Mucosa of rectum (tissue), 2 donors: ENCODE data around the gene IRAK1BP1.
"Not testable (repeated sequence)": the region's sequence is repeated elsewhere in the genome, so short reads cannot be mapped to it uniquely, and the experiment has no call there.

ENCODE experiments used
- H3K27ac ChIP-seq, 2 donors: one replicate each; pipeline ENCODE4 v1.7.0; 2013; ENCODE audit warnings: inconsistent platforms in 2 of 2, low read depth in 2 of 2, low read length in 2 of 2
- H3K27me3 ChIP-seq, 2 donors: one replicate each; pipeline ENCODE4 v1.7.0; 2013; ENCODE audit warnings: low read length in 2 of 2; ENCODE audit not compliant: control insufficient read depth in 2 of 2, insufficient read depth in 2 of 2
- H3K36me3 ChIP-seq, 2 donors: one replicate each; pipeline ENCODE4 v1.7.0; 2013; ENCODE audit warnings: low read length in 2 of 2; ENCODE audit not compliant: control insufficient read depth in 2 of 2, insufficient read depth in 2 of 2
- H3K4me1 ChIP-seq, 2 donors: one replicate each; pipeline ENCODE4 v1.7.0; 2013; ENCODE audit warnings: low read length in 2 of 2, mild to moderate bottlenecking in 1 of 2; ENCODE audit not compliant: control insufficient read depth in 2 of 2, insufficient read depth in 2 of 2
- H3K4me3 ChIP-seq, 2 donors: one replicate each; pipeline ENCODE4 v1.7.0; 2013; ENCODE audit warnings: low read length in 2 of 2
- H3K9ac ChIP-seq, 2 donors: one replicate each; pipeline ENCODE4 v1.7.0; 2013; ENCODE audit warnings: low read length in 2 of 2, low read depth in 1 of 2, mild to moderate bottlenecking in 1 of 2
- H3K9me3 ChIP-seq, 2 donors: one replicate each; pipeline ENCODE4 v1.7.0; 2013; ENCODE audit warnings: low read length in 2 of 2; ENCODE audit not compliant: control insufficient read depth in 2 of 2
- donor health status: healthy.
- donor health status: Normal muscosa, but diverticular disease.

The IRAK1BP1 gene

DNA sequence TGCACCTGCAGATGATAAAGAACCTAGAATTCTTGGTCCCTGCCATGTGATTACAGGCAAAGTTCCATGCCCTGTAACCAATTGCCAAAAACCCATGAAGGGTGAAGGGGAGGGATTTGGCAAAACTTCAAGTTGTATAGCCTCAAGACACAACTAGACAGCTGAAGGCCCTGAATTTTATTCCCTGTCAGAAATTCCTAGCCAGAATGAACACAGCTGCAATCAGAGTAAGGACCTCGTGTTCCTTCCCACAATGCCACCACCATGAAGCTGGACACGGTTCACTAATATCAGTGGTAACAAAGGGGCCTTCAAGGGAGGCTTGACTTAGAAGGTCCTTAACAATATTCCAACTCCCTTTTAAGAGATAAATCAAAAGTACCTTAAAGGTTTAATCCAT is 22.5 kb upstream of the IRAK1BP1 start:
- no peak overlapping the region for H3K27ac ChIP-seq
- H3K4me1 ChIP-seq, result no peaks in the 10 kb centered on the region
- H3K4me3 ChIP-seq, result no peak overlapping the region
- no peaks in the 10 kb centered on the region for H3K9me3 ChIP-seq
- H3K27me3 ChIP-seq, result no peaks in the 10 kb centered on the region
- H3K9ac ChIP-seq, result no peak overlapping the region
- no peaks in the 10 kb centered on the region for H3K36me3 ChIP-seq

DNA sequence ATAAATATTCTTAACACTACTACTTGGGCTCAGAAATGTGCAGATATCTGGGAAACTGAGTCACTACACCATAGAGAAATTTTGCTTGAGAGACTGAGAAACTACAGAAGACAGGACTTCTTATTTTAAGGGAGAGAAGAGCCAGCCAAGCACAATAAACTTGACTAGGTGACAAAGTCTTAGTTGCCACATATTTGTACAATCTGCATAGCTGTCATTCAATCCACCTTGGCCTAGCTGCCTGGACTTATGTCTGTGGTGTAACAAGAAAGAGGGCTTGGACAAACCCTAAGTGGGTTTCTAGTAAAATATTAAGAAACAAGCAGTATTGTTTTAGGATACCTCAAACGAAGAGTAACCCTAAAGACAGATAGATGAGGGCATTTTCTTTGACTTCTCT is 21.8 kb upstream of the IRAK1BP1 start:
- H3K27ac ChIP-seq, result no peak overlapping the region
- no peak overlapping the region for H3K9ac ChIP-seq
- H3K4me3 ChIP-seq, result no peak overlapping the region

DNA sequence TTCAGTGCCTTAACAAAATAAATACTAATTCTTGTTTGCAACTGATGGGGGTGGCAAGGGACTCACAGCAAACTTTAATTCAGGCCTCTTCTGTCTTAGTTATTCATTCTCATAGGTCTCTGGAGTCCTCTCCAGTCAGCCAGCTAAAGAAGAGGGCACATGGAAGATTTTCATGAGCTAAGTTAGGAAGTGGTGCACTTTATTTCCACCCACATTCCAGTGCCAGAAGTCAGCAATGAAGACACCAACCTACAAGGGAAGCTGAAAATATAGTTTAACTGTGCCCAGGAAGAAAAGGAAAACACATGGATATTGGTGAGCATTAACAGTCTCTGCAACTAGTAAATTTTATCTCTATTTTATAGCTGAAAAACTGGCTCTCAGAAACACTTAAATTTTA is 16.7 kb upstream of the IRAK1BP1 start:
- Histone ChIP-seq H3K27me3 (no peaks in the 10 kb centered on the region), H3K9ac (no peak overlapping the region), H3K9me3 (no peaks in the 10 kb centered on the region), H3K4me3 (no peak overlapping the region), H3K4me1 (no peaks in the 10 kb centered on the region), H3K36me3 (no peaks in the 10 kb centered on the region), H3K27ac (no peak overlapping the region)

More for the DNA sequence above, 21.8 kb upstream of the IRAK1BP1 start:
- H3K9me3 ChIP-seq, result no peaks in the 10 kb centered on the region
- no peaks in the 10 kb centered on the region for H3K27me3 ChIP-seq
- no peaks in the 10 kb centered on the region for H3K36me3 ChIP-seq
- no peaks in the 10 kb centered on the region for H3K4me1 ChIP-seq

DNA sequence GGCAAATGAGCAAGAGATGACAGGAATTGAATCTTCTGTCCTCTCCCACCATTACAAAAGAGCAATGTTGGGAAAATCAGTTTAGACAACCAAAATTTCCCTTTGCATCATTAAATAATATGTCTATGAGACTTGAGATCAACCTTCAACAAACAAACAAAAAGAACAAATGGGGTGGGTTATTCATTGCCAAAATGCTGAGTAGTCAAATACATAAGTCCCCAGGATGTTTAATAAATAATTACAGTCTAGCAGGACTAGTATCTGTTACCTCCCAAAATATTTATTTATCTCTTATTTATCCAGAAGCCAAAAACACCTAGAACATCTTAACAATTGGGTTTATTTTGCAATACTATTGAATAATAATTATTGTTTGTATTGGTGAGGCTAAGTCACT is 16.2 kb upstream of the IRAK1BP1 start:
- H3K4me3 ChIP-seq, result no peak overlapping the region
- H3K9me3 ChIP-seq, result no peaks in the 10 kb centered on the region
- no peaks in the 10 kb centered on the region for H3K36me3 ChIP-seq
- H3K27ac ChIP-seq, result no peak overlapping the region
- H3K4me1 ChIP-seq, result no peaks in the 10 kb centered on the region
- no peaks in the 10 kb centered on the region for H3K27me3 ChIP-seq
- H3K9ac ChIP-seq, result no peak overlapping the region

DNA sequence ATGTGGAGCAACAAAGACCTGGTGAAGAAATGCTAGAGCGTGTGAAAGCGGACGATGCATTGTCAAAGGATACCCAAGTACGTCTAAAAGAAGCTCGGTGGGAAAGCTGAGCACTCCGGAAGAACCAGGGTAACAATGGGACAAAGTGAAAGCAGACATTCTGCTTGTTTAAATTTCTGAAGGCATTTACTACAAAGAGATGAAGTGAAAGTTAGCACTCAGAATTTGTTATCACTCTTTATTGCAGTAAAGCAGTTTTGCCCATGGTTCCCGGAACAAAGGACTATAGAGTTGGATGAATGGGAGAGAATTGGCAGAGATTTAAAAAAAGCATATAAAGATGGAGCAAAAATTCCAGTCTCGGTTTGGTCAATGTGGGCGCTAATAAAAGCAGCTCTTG is 12.8 kb upstream of the IRAK1BP1 start:
- no peak overlapping the region for H3K9ac ChIP-seq
- no peak overlapping the region for H3K27ac ChIP-seq
- no peaks in the 10 kb centered on the region for H3K27me3 ChIP-seq
- H3K36me3 ChIP-seq, result no peaks in the 10 kb centered on the region
- H3K4me3 ChIP-seq, result no peak overlapping the region
- H3K4me1 ChIP-seq, result no peaks in the 10 kb centered on the region
- H3K9me3 ChIP-seq, result no peaks in the 10 kb centered on the region

DNA sequence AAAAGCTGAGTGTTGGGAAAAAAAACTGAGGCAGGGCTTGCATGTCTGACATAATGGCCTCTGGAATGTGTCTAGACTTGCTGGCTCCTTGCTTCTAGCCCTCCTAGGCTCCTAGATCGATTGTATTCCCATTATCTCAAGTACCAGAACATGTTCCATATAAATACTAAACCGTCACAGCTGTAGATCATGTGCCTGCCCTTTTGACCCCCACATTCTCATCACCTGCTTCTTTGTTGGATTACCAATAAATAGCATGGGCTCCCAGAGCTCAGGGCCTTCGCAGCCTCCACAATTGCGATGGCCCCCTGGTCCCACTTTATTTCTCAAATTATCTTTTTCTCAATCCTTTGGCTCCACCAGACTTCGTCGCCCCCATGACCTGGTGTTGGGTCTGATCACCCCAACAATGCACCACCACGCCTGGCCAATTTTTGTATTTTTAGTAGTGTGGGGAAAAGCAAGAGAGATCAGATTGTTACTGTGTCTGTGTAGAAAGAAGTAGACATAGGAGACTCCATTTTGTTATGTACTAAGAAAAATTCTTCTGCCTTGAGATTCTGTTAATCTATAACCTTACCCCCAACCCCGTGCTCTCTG is 8.9 kb upstream of the IRAK1BP1 start:
- not testable (repeated sequence) for H3K4me3 ChIP-seq, H3K27ac ChIP-seq, H3K36me3 ChIP-seq, H3K9ac ChIP-seq, H3K9me3 ChIP-seq, H3K4me1 ChIP-seq, H3K27me3 ChIP-seq

DNA sequence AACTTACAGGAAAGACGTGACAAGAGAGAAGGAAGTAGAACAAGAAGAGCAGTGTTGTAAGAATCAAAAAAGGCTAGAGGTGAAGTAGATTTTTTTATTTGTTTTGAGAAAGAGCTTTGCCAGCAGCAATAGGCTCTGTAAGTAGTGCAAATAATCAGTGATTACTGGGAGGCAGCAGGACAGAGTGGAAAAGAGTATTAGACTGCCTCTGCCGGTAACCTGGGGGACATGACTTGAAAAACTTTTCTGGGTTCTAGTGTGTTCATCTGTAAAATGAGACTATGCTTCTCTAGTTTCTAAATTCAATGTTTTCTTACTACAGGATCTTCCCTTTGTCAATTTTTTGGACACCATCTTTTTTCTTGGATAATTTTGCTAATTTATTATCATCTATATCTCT is 5.8 kb upstream of the IRAK1BP1 start:
- no peaks in the 10 kb centered on the region for H3K27me3 ChIP-seq
- H3K36me3 ChIP-seq, result no peaks in the 10 kb centered on the region
- no peak overlapping the region for H3K9ac ChIP-seq
- H3K4me3 ChIP-seq, result no peak overlapping the region
- no peaks in the 10 kb centered on the region for H3K4me1 ChIP-seq
- no peak overlapping the region for H3K27ac ChIP-seq
- H3K9me3 ChIP-seq, result no peaks in the 10 kb centered on the region

DNA sequence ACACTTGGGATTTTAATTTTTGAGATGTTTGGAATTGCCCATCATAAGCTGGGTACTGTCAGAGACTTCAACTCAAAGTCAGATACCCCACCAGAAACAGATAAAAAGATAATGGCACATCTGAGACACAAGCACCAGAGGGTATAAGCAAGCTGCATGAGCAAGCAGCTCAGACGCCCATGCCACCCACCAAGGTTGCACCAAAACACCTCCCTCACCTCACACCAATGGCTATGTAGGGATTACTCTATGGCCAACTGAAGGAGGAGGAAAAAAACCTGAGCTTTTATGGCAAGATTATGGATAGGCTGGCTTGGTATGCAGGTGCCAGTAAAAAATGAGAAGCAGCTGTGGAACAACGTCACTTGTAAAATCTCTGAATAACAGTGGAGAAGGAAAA is 3.8 kb upstream of the IRAK1BP1 start:
- H3K4me1 ChIP-seq, result peaks cover 0 to 3% of the 10 kb centered on the region in 2 donors
- H3K9me3 ChIP-seq, result no peaks in the 10 kb centered on the region
- no peak overlapping the region for H3K27ac ChIP-seq
- no peak overlapping the region for H3K4me3 ChIP-seq
- H3K27me3 ChIP-seq, result no peaks in the 10 kb centered on the region
- no peaks in the 10 kb centered on the region for H3K36me3 ChIP-seq
- no peak overlapping the region for H3K9ac ChIP-seq

DNA sequence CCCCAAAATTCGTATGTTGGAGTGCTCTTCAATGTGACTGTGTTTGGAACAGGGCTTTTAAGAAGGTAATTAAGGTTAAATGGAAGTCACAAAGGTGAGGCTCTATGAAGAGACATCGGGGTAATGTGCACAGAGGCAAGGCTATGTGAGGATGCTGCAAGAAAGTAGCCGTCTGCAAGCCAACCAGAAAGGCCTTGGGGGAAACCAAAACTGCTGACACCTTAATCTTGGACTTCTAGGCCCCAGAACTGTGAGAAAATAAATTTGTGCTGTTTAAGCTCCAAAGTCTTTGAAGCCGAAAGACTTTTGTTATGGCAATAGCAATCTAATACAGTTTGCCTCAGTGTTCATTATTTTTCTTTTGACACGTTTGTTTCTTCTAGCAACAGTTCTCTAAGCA is 2.4 kb upstream of the IRAK1BP1 start:
- Histone ChIP-seq H3K4me3 (no peak overlapping the region), H3K36me3 (no peaks in the 10 kb centered on the region), H3K4me1 (peaks cover 0 to 3% of the 10 kb centered on the region in 2 donors), H3K27me3 (no peaks in the 10 kb centered on the region), H3K27ac (no peak overlapping the region), H3K9me3 (no peaks in the 10 kb centered on the region), H3K9ac (no peak overlapping the region)

DNA sequence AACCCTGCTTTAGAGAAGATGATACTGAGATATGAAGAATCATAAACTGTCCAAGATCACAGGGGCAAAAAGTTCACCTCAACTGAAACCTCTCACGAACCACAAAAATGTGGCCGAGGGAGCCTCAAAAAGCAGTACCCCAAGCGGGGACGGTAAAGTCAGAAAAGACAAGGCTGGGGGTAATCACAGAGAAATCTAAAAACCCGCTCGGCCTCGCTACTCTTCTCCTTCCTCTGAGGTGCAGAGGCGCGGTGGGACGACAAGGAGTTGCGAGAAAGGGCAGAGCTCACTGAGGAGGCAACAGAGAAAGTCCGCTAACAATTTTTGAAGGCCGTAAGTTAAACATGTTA is 356 bp upstream of the IRAK1BP1 start:
- Histone ChIP-seq H3K9me3 (no peaks in the 10 kb centered on the region), H3K4me3 (peak overlapping the region; percentile 96 to 98), H3K27ac (peak overlapping the region; percentile 51 to 61), H3K9ac (peak overlapping the region; percentile 72 to 80), H3K36me3 (no peaks in the 10 kb centered on the region), H3K27me3 (no peaks in the 10 kb centered on the region), H3K4me1 (peaks cover 0 to 3% of the 10 kb centered on the region in 2 donors)

DNA sequence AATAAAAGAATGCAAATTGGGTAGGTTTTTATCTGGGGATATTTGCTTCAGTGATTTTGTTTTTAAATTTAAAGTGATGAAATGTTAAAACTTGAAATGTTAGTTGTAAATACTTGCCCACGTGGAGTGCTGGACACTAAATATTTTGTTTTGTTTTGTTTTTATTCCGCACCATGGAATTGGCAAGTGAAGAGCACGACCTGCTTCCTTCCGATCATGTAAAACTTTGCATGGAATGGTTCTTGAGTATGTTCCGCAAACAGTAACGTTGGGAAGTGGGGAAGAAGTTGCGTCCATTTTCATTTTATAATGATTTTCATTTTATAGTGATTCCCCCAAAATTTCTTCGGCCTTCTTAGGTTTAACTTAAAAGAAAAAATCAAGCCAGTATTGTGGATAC is 765 bp downstream of the IRAK1BP1 start:
- Histone ChIP-seq H3K36me3 (no peaks in the 10 kb centered on the region), H3K9ac (peak overlapping the region; percentile 72 to 80), H3K27me3 (no peaks in the 10 kb centered on the region), H3K4me1 (peaks cover 0 to 3% of the 10 kb centered on the region in 2 donors), H3K27ac (no peak overlapping the region), H3K9me3 (no peaks in the 10 kb centered on the region), H3K4me3 (peak overlapping the region; percentile 96 to 98)
